Activated CD4-positive, CD25-positive, alpha-beta regulatory T cell treated with anti-CD3 and anti-CD28 coated beads, Interleukin-2, amount 50 U/mL, for 16 hours (primary cell): ENCODE data around the gene MYL11.

ENCODE experiments used
- DNase-seq: peaks from one replicate; pipeline ENCODE4 v3.0.0-alpha.2; 2020; ENCODE audit warnings: low read depth, low spot score

The MYL11 gene

DNA sequence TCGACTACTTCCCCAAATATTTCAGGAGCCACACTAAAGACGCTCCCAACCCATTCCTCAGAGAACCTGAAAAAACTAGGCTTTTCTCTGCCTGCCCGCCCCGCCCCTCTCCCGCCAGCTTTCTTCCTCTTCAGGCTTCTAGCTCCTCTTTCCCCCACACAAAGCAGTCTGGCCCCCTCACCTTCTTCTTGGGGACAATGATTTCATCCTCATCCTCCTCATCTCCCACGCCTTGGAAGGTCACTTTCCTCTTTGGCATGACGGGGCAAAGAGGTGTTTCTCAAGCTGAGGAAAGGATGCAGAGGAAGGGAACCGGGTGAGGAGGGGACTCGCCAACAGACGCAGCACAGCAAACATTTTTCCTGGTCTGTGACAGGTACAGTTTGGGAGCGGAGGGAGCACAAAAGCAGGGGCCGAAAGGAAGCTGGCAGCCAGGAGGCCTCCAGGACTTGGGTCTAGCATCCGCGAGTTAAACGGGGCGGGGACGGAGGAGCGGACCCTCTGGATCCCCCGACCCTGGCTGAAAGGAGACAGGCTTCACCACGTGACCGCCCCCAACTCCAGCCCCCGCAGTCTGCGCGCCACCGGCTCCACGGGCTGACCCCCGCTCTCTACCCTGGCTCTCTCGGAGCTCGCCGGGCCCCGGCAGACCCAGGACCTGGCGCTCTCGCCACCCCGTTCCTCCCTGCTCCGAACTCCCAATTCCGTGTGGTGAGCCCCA is 20.0 kb upstream of the MYL11 start:
- no peak for DNase-seq

- DNase-seq: peak; percentile 76
Observed at GRCh38 chr16:30355144-30355953, 19.3 kb upstream of the MYL11 start, which contains the start of gene CD2BP2. CD2BP2 (minus strand) TSS chr16:30355308; CDS start chr16:30354681, 627 bp downstream.

DNA sequence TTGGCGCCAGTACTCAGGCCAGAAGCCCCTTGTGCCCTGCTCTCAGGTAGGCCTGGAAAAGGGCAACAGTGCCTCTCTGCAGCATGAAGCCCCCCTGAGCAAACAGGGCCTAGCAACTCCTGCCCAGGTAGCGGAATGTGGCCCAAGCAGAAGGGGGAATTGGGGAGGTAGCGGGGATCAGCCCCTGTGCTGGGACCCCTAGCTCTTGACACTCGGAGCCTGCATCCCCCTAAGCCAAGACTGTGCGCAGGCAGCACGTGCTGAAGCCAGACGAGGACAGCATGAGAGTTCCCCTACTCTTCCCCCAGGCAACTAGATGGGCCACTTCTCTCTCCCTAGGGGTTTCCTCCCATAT is 18.7 kb upstream of the MYL11 start:
- DNase-seq: no peak

- DNase-seq: no peak
Observed at GRCh38 chr16:30356401-30357084, 18.1 kb upstream of the MYL11 start.

GRCh38 chr16:30357085-30357714 is 17.4 kb upstream of the MYL11 start:
- DNase-seq: no peak

DNA sequence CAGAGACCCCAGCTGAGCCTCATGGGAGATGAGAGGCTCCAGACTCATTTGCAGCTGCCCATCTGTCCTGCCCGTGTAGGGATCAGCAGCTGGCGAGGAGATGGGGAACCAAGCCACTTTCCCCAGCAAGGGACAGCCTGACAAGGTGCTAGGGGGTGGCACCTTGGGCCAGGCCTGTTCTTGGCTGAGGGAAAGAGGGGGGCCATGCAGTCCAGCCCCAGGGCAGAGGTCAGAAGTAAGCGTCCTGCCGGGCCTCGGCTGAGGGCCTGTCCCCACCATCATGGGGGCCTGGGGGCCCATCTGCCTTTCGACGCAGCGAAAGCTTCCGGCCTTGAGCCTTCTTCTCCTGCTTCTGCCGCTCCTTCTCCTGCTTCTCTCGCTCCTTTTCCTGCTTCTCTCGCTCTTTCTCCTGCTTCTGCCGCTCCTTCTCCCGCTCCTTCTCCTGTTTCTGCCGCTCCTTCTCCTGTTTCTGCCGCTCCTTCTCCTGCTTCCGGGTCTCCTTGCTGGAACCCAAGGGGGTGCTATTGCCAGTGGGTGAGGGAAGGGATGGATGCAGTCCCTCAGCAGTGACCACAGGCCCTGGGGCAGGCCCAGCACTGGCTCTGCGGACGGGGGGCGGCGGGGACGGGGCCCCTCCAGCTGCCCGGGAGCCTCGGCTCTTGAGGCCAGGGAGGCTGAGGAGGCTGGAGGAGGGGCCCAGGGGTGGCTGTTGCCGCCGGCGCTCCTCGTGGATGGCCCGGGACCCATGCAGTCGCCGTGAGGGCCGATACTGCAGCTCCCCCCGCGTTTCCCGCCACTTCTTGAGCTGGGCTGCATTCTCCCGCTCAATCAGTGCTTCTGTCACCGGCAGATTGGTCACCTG is 16.7 kb upstream of the MYL11 start:
- no peak for DNase-seq

DNA sequence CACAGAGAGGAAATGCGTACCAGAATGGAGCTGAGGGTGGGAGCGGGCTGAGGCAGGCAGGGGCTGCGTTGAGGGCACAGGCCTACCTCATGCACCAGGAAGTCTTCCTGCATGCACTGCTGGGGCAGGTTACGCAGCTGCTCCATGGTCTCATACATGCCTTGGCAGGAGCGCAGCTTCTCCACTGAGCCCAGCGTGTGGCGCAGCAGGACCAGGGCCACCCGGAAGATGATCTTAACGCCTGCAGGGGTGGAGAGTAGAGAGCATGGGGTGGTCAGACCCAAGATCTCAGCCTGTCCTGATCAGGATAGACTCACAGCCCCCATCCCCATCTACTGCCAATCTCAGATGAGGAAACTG is 16.0 kb upstream of the MYL11 start:
- no peak for DNase-seq

- no peak for DNase-seq
Observed at GRCh38 chr16:30358990-30359870, 15.4 kb upstream of the MYL11 start.

- DNase-seq: no peak
Observed at GRCh38 chr16:30359871-30360170, 14.8 kb upstream of the MYL11 start.

GRCh38 chr16:30361180-30361579 is 13.4 kb upstream of the MYL11 start:
- DNase-seq: no peak

GRCh38 chr16:30365200-30365599 is 9.4 kb upstream of the MYL11 start:
- no peak for DNase-seq

GRCh38 chr16:30366511-30366910 is 8.1 kb upstream of the MYL11 start:
- DNase-seq: no peak

DNA sequence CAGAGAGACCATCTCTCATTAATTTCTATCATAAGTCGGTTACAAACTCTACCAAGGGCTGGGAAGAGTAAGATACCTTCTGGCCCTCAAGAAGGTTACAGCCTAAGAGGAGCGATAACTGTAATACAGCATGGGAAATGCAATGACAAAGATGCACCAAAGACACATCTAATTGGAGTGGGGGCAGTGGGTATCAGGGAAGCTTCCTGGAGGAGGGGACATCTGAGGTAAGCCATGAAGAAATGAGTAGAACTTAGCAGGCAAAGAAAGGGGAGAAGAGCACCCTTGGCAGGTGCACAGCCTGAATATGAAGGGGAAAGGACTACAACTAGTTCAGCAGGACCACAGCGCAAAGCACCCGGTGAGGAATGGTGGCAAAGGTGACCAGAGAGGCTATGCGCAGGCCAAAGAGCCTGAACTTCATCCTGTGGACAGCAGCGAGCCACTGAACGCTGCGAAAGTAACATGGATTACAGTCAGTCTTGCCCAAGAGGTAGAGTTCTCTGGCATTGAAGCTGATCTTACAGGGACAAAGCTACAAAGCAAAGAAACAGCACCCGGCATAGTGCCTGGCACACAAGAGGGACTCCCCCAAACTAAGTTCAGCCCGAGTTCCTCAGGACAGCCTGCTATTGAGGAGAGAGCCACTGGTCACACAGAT is 7.1 kb upstream of the MYL11 start:
- no peak for DNase-seq

- no peak for DNase-seq
Observed at GRCh38 chr16:30368122-30368791, 6.3 kb upstream of the MYL11 start.

GRCh38 chr16:30368792-30369090 is 5.9 kb upstream of the MYL11 start:
- no peak for DNase-seq

- DNase-seq: no peak
Observed at GRCh38 chr16:30369091-30369937, 5.3 kb upstream of the MYL11 start.

DNA sequence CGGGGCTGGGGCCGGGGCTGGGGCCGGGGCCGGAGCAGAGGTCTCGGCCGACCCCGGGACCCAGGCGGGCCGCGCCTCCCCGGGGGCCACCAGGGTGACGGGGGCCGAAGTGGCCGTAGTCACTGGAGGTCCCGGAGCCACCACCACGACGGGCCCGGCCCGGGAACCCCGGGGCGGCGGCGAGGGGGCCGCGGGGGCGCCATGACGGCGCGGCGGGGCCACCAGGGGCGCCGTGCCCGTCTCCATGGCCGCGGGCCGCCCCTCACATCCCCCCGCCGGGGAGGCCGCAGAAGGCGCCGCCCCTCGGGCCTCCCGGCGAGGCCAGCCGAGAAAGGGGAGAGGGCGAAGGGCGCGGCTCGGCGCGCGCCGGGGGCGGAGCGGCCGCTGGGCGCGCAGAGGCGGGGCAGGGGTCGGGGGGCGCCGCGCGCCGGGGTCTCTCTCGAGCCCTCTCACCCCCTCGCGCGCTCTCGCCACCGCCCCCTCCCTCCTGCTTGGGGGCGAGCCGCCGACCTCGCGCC is 4.6 kb upstream of the MYL11 start:
- no peak for DNase-seq
